Measurements from ENCODE around the gene CEP350. TPM values are rescaled to one million over a fixed set of nuclear protein-coding genes. Genes with fewer than 3 reads are reported as not detected.

The CEP350 gene
- total RNA-seq, 1 donor = 57.9 TPM

GRCh38 chr1:180031664-180032063 is 77.1 kb downstream of the CEP350 start:
- H3K4me3 ChIP-seq (ENCODE audit: low read depth, low read length) = no peak overlapping the region
- no peak for DNase-seq (ENCODE audit: low read depth)
- no peak for TF ChIP-seq CTCF (IDR thresholded peaks at IDR 0.05; ENCODE audit: insufficient read depth, low read length)

- TF ChIP-seq CTCF (IDR thresholded peaks at IDR 0.05; ENCODE audit: insufficient read depth, low read length) = no peak
- H3K4me3 ChIP-seq (ENCODE audit: low read depth, low read length) = no peak overlapping the region
- peak; percentile 4 for DNase-seq (ENCODE audit: low read depth)
Observed at GRCh38 chr1:180033390-180033789, 78.8 kb downstream of the CEP350 start.

- H3K4me3 ChIP-seq (ENCODE audit: low read depth, low read length) = no peak overlapping the region
- no peak for TF ChIP-seq CTCF (IDR thresholded peaks at IDR 0.05; ENCODE audit: insufficient read depth, low read length)
- peak; percentile 65 for DNase-seq (ENCODE audit: low read depth)
Observed at GRCh38 chr1:180040034-180040433, 85.4 kb downstream of the CEP350 start.

GRCh38 chr1:180041582-180041981 is 87.0 kb downstream of the CEP350 start:
- no peak for DNase-seq (ENCODE audit: low read depth)
- H3K4me3 ChIP-seq (ENCODE audit: low read depth, low read length) = no peak overlapping the region
- no peak for TF ChIP-seq CTCF (IDR thresholded peaks at IDR 0.05; ENCODE audit: insufficient read depth, low read length)

- DNase-seq (ENCODE audit: low read depth) = peak; percentile 51
- no peak for TF ChIP-seq CTCF (IDR thresholded peaks at IDR 0.05; ENCODE audit: insufficient read depth, low read length)
- no peak overlapping the region for H3K4me3 ChIP-seq (ENCODE audit: low read depth, low read length)
Observed at GRCh38 chr1:180042988-180043622, 88.5 kb downstream of the CEP350 start.

GRCh38 chr1:180043785-180044184 is 89.2 kb downstream of the CEP350 start:
- no peak for DNase-seq (ENCODE audit: low read depth)
- H3K4me3 ChIP-seq (ENCODE audit: low read depth, low read length) = no peak overlapping the region
- TF ChIP-seq CTCF (IDR thresholded peaks at IDR 0.05; ENCODE audit: insufficient read depth, low read length) = no peak

GRCh38 chr1:180046674-180047073 is 92.1 kb downstream of the CEP350 start:
- no peak overlapping the region for H3K4me3 ChIP-seq (ENCODE audit: low read depth, low read length)
- DNase-seq (ENCODE audit: low read depth) = no peak
- no peak for TF ChIP-seq CTCF (IDR thresholded peaks at IDR 0.05; ENCODE audit: insufficient read depth, low read length)

Measured in fibroblast of the aortic adventitia (primary cell).